ENCODE results near the gene ELN.

The ELN gene

DNA sequence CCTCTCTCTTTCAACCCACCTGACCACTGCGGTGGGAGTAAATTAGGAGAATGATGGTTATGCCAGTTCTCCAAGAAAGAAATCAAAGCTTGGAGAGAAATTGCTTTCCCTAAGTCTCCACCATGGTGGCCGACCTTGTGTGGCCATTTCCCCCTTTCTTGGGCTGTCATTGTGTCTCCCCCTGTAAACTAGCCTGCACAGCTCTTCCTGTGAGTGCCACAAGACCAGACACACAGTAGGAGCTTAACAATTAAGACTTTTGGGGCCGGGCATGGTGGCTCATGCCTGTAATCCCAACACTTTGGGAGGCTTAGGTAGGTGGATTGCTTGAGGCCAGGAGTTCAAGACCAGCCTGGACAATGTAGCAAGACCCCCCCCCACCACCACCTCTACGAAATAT lies 36.7 kb downstream of the ELN start:
- DNase-seq = no peak

DNA sequence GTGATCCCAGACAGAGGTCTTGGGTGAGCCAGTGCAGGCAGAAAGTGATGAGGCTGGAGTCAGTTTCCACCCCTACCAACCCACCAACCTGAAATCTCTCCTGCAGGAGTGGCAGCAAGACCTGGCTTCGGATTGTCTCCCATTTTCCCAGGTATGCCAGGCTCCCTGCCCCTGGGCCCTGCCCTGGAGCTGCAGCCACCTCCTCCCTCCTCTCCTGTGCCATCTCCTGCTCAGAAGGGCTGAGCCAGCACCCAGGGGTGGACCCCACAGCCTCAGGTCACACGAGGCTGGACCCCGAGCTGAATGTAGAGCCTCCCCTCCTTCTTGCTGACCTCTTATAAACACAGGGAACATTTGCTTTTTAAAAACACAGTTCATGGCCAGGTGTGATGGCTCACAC lies 38.7 kb downstream of the ELN start:
- no peak for DNase-seq

DNA sequence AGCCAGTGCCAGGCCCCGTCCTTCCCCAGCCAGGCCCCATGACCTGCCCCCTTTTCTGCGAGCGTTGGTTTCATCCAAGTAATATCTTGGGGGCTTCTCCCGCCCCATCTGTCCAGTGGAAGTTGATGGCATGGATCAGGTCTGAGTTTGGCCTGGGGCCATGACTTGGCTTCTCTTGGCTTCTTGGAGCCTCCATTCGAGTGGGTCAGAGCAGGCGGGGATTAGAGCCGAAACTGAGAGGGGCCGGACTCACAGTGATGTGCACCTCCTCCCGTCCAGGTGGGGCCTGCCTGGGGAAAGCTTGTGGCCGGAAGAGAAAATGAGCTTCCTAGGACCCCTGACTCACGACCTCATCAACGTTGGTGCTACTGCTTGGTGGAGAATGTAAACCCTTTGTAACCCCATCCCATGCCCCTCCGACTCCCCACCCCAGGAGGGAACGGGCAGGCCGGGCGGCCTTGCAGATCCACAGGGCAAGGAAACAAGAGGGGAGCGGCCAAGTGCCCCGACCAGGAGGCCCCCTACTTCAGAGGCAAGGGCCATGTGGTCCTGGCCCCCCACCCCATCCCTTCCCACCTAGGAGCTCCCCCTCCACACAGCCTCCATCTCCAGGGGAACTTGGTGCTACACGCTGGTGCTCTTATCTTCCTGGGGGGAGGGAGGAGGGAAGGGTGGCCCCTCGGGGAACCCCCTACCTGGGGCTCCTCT lies 40.6 kb downstream of the ELN start:
- DNase-seq = no peak

DNA sequence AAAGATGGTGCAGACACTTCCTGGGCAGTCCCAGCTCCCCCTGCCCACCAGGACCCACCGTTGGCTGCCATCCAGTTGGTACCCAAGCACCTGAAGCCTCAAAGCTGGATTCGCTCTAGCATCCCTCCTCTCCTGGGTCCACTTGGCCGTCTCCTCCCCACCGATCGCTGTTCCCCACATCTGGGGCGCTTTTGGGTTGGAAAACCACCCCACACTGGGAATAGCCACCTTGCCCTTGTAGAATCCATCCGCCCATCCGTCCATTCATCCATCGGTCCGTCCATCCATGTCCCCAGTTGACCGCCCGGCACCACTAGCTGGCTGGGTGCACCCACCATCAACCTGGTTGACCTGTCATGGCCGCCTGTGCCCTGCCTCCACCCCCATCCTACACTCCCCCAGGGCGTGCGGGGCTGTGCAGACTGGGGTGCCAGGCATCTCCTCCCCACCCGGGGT lies 41.1 kb downstream of the ELN start:
- no peak for DNase-seq

GRCh38 chr7:74069790-74070618 lies 42.0 kb downstream of the ELN start:
- no peak for DNase-seq

GRCh38 chr7:74070619-74070921 lies 42.6 kb downstream of the ELN start:
- DNase-seq = no peak

DNA sequence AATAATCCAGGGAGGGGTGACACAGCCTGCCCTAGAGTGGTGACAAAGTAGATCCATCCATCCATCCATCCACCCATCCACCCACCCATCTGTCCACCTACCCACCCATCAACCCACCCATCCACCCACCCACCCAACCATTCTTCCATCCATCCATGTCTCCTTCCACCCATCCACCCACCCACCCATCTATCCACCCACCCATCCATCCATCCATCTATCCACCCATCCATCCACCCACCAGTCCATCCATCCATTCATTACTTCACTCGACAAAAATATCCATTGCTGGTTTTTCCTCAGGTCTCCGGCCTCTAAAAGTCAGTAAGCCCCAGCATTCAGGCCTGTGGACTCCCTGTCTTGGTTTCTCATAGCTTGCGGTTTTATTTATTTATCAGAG lies 43.1 kb downstream of the ELN start:
- DNase-seq = no peak

GRCh38 chr7:74074770-74075169 lies 46.8 kb downstream of the ELN start:
- DNase-seq = no peak

GRCh38 chr7:74078461-74078860 lies 50.5 kb downstream of the ELN start:
- no peak for DNase-seq

DNA sequence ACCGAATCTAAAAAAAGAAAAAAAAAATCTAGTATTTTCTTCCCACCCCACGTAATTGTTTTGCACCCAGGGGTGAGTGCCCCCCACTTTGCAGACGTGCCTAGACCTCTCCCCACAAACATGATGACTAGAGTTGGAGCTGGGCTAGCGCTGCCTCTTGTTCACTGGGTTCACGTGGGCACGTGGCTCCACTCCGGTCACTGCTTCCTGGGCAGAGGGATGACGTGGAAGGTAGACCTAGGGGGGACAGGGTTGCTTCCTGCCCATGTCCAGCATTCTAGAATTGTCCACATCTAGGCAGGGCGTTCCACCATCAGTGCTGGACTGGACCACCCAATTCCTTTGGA lies 54.8 kb downstream of the ELN start:
- DNase-seq = no peak

DNA sequence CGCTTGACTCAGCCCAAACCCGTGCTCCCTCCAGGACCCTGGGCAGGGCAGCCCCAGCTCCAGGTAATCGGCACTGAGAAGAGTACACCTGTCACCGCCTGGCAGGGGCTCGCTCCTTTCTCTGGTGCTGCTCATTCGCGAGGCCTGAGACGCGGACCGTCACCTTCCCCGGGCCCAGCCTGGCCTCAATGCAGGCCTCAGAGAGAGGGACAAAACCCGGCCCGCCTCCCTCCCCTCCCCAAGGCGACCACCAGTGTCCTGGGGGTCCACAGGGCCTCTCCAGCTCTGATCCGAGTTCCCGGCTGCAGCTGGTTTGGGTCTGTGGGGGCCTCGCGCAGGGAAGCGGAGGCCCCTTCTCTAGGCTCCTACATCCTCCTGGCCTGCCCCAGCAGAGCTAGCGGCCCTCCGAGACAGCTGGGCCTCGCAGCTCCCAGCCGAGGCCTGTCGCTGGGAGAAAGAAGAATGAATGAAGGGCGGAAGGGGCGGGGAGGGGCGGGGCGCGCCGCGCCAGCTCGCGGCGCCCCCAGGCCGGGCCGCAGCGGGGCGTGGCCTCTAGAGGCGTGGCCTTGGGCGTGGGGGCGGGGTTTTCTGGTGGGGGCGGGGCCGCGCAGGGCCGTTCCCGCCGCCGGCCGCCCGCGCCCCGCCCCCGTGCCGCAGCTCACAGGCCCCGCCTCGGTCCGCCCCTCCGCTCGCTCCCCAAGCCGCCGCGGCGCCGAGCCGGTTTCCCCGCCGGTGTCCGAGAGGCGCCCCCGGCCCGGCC lies 55.3 kb downstream of the ELN start, which contains the start of gene LIMK1:
TSS of gene LIMK1 (plus strand) at position 688 of the 760 bp plus-strand sequence. CDS start 187 bp downstream, outside the sequence.
- peak; percentile 82 for DNase-seq

DNA sequence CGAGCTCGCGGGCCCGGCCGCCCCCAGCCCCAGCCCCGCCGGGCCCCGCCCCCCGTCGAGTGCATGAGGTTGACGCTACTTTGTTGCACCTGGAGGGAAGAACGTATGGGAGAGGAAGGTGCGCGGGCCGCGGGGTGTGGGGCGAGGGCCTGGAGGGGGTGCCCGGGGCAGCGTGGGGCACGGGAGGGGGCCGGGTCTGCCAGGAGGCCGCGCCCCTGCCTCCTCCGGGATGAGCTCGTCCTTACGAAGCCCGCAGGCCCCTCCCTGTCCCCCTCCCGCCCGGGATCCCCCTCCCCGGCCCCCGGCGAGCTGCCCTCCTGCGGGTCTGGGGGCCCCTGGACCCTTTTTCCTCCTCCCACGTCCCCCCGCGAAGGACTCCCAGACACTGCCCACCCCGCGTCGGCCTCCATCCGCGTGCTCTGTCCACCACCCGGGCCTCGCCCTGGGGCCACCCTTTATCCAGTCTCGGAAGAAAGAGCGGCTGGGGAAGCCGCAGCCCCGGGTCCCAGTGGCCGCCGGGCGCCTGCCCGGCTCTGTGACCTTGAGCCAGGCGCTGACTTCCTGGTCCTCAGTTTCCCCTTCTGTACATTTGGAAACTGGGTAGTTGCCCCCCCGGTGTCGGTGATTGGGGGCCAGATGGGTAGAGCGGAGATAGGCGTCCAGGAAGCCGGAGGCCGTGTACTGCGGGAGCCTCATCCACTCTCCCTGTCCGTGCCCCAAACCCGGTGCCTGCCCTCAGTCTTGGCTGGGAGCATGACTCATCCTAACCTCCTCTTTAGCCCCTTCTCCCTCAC lies 56.2 kb downstream of the ELN start:
- peak; percentile 53 for DNase-seq

DNA sequence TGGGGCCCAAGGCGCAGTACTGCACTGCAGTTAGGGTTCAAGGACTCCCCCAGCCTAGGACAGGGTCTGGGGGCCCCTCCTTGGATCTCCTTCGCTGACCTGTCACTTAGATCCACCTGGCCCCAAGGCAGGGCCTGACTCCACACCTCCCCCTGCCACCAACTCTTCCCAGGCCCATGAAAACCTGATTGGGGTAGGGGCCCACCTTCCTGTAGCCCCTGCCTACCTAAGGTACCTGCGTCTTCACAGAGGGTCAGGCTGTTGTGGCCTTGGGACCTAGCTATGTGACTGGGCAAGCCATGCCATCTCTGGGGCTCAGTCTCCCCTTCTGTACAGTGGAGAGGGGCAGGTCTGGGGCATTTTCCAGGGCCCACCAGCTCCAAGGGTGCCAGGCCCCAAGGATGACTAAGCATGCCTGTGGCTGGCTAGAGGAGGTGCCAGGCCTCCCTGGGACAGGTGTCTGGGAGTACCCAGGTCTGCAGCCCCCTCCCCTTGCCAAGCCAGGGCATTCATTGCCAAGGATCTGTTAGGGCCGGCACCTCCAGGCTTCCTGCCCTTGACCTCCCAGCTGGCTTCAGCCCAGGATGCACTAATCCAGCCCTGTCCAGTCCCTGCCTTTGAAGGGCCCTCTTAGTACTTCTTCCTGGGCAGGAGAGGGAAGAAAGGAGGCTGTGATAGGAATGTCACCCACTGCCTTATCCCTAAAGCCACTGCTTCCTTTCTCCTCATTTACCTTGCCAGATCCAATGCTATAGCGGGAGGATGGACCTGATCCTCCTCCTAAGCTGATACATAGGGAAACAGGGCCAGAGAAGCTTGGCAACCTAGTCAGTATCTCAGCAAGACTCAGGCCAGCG lies 57.0 kb downstream of the ELN start:
- no peak for DNase-seq

- DNase-seq = no peak
Measured at GRCh38 chr7:74087791-74088453, 59.9 kb downstream of the ELN start.

DNA sequence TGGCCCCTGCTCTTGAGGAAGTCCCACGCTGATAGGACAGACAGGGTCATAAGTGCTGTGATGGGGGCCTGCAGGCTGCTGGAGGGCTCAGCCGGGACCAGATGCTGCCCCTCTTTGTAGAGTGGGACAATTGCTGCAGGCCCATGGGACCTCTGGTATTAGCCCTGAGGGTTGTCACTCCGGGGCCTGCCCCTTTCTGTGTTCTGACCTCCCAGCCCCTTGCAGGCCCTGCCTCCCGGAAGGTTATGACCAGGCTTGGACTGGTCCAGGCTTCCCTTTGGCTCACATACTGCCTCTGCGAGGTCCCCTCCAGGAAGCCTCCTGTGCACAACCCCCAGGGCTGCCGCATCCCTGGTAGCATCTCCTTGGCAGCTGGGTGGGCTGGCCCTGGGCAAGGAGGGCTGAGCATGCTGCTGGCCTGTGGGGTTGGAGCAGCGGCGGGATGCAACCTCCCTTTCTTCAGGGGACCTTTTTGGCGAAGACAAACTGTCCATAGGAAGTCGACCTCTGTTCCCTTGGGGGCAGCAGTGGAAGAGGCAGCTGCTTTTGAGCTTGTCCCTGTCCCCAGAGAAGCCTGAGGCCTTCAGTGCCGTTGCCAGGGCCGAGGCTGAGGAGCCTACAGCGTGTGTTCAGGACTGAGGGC lies 64.5 kb downstream of the ELN start:
- no peak for DNase-seq

DNA sequence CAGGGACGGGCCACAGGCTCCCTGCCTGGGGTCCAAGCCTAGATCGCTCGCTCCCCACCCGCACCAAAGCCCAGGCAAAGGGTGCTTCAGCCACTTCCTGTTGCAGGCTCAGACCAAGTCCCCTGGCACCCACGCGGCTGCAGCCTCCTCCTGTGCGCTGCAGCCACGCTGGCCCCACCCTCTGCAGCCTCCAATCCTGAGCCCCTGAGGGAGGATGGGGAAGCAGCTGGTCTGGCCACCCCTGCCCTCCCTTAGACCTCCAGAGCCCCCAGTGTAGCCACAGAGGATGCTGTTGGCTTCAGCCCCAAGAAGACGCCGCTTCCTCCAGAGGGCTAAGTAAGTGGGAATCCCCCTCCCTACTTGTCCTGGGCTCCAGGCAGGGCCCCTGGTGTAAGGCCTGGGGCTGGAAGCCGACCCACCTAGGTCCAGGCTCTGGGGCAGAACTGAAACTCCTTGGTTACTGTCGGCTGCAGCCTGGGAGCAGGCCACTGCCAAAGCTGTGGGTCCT lies 65.0 kb downstream of the ELN start:
- DNase-seq = no peak

- DNase-seq = no peak
Measured at GRCh38 chr7:74093671-74094223, 65.8 kb downstream of the ELN start.

- DNase-seq = peak; percentile 90
Measured at GRCh38 chr7:74094224-74095101, 66.5 kb downstream of the ELN start.

GRCh38 chr7:74095135-74095534 lies 67.2 kb downstream of the ELN start:
- DNase-seq = no peak
